ENCODE measurements around the gene BCKDK.
A peak's percentile ranks its signal among the peaks of the same experiment; 100 is the strongest.

The BCKDK gene

GRCh38 chr16:31157136-31157535 lies 49.0 kb downstream of the BCKDK start:
- Histone ChIP-seq H3K4me3 (ENCODE audit: low read depth, low read length) (no peak overlapping the region; the same call in 1 of the 2 replicates), H3K4me1 (ENCODE audit: control insufficient read depth, insufficient read depth, low read length, unreplicated experiment) (no peaks in the 10 kb centered on the region), H3K36me3 (ENCODE audit: insufficient read depth, low read length) (no peaks in the 10 kb centered on the region), H3K79me2 (ENCODE audit: control insufficient read depth, insufficient read depth, low read length, unreplicated experiment) (no peaks in the 10 kb centered on the region), H3K27me3 (ENCODE audit: insufficient read depth, low read length) (no peaks in the 10 kb centered on the region), H2AFZ (ENCODE audit: low read length, unreplicated experiment) (peak overlapping the region; percentile 12), H3K27ac (ENCODE audit: low read depth, low read length) (no peak overlapping the region)

Measured in ACC112 (cell line).